HCT116 (cell line): ENCODE results near the gene CPNE5. TPM values are rescaled to one million over a fixed set of nuclear protein-coding genes. Genes with fewer than 3 reads are reported as not detected.

Source experiments
- ATAC-seq: fragments of 200-7000 bp; cut with Tn5 transposase; 2 replicates; pipeline ENCODE4 v1.9.1; 2020; ENCODE audit warnings: mild to moderate bottlenecking, moderate library complexity
- BruUV-seq: library from RNA; stranded (reverse); fragments of 400-500 nt; replicated peaks from 2 replicates; lab custom pipeline; 2021; lab: Mats Ljungman, UMichigan
- CTCF ChIA-PET: fragments of 300-600 bp; sonication (Branson Sonifier 250); formaldehyde crosslinking; loops from one replicate; lab custom pipeline; 2021; ENCODE audit warnings: antibody characterized with exemption; lab: Charles Lee
- POLR2A ChIA-PET: fragments of 300-600, 350-600 bp; sonication (Branson Sonifier 250); formaldehyde crosslinking; loops from one replicate; lab custom pipeline; 2021; ENCODE audit warnings: antibody characterized with exemption; lab: Charles Lee
- RAD21 ChIA-PET, 2 experiments: fragments of 300-600 bp; sonication (Branson Sonifier 250); formaldehyde crosslinking; loops; one replicate each; lab custom pipeline; 2023; ENCODE audit warnings: low total read pairs in 2 of 2; ENCODE audit not compliant: uncharacterized antibody in 2 of 2, unreplicated experiment in 2 of 2, low non-redundant PET in 1 of 2; lab: Charles Lee
- DNase-seq: peaks from one replicate; pipeline ENCODE4 v3.0.0-alpha.2; 2010; ENCODE audit warnings: low read depth, low spot score
- H2AFZ ChIP-seq: fragments of 200-600 bp; shearing (Covaris generic), sonication (generic); 2 replicates; pipeline ENCODE4 v1.6.1; 2017; ENCODE audit warnings: low read depth, mixed run types, mixed read lengths, antibody characterized with exemption, low read length; ENCODE audit not compliant: poor library complexity, severe bottlenecking
- H3K27ac ChIP-seq: 2 replicates; pipeline ENCODE4 v1.5.1; 2012; ENCODE audit warnings: low read depth, low read length
- H3K27me3 ChIP-seq: fragments of 200-600 bp; sonication (generic); 2 replicates; pipeline ENCODE4 v1.6.1; 2016; ENCODE audit warnings: mixed run types, low read length, mixed read lengths; ENCODE audit not compliant: insufficient read depth
- H3K36me3 ChIP-seq, 2 experiments: fragments of 200-500 bp in 1 of 2; fragments of 200-600 bp in 1 of 2; sonication (Bioruptor generic) in 1 of 2; sonication (generic) in 1 of 2; 2 replicates each; pipeline versions ENCODE4 v1.5.1 to v1.6.1; 2014 to 2016; ENCODE audit warnings: low read length in 2 of 2, inconsistent platforms in 1 of 2, mixed read lengths in 1 of 2, mixed run types in 1 of 2; ENCODE audit not compliant: insufficient read depth in 2 of 2, control insufficient read depth in 1 of 2
- H3K4me1 ChIP-seq, 2 experiments: fragments of 200-600 bp in 1 of 2; sonication (generic) in 1 of 2; 2 replicates each; pipeline versions ENCODE4 v1.5.1 to v1.6.1; 2012 to 2017; ENCODE audit warnings: low read length in 2 of 2, inconsistent platforms in 1 of 2, mild to moderate bottlenecking in 1 of 2, mixed read lengths in 1 of 2, mixed run types in 1 of 2, moderate library complexity in 1 of 2; ENCODE audit not compliant: insufficient read depth in 2 of 2, control insufficient read depth in 1 of 2
- H3K4me2 ChIP-seq: fragments of 200-600 bp; sonication (generic); 2 replicates; pipeline ENCODE4 v1.6.1; 2017; ENCODE audit warnings: mixed run types, low read length, mixed read lengths
- H3K4me3 ChIP-seq, 2 experiments: fragments of 200-600 bp in 1 of 2; sonication (generic) in 1 of 2; replicated peaks in 1 of 2; 2 replicates each; pipeline ENCODE4 v1.5.1; 2011 to 2016; ENCODE audit warnings: low read length in 2 of 2, control low read depth in 1 of 2, low read depth in 1 of 2, mild to moderate bottlenecking in 1 of 2, mixed read lengths in 1 of 2, mixed run types in 1 of 2
- H3K79me2 ChIP-seq: fragments of 200-600 bp; sonication (generic); 2 replicates; pipeline ENCODE4 v1.6.1; 2017; ENCODE audit warnings: mild to moderate bottlenecking, mixed run types, low read length, moderate library complexity, mixed read lengths; ENCODE audit not compliant: insufficient read depth
- H3K9ac ChIP-seq: fragments of 200-600 bp; sonication (generic); 2 replicates; pipeline ENCODE4 v1.6.1; 2016; ENCODE audit warnings: low read length, mixed read lengths
- H3K9me2 ChIP-seq: fragments of 200-600 bp; sonication (generic), shearing (Covaris generic); 2 replicates; pipeline ENCODE4 v1.6.1; 2017; ENCODE audit warnings: mixed run types, mild to moderate bottlenecking, moderate library complexity; ENCODE audit not compliant: insufficient read depth
- H3K9me3 ChIP-seq, 2 experiments: fragments of 200-500 bp in 1 of 2; fragments of 200-600 bp in 1 of 2; sonication (Bioruptor generic) in 1 of 2; sonication (generic) in 1 of 2; 2 replicates each; pipeline ENCODE4 v1.6.1; 2014 to 2017; ENCODE audit warnings: low read length in 2 of 2, mixed read lengths in 2 of 2, inconsistent platforms in 1 of 2, low read depth in 1 of 2, mild to moderate bottlenecking in 1 of 2, mixed run types in 1 of 2, moderate library complexity in 1 of 2; ENCODE audit not compliant: control insufficient read depth in 1 of 2, insufficient read depth in 1 of 2
- H4K20me1 ChIP-seq: fragments of 200-600 bp; sonication (generic), shearing (Covaris generic); 2 replicates; pipeline ENCODE4 v1.6.1; 2017; ENCODE audit warnings: mixed run types, mild to moderate bottlenecking, moderate library complexity; ENCODE audit not compliant: insufficient read depth
- CBX3 ChIP-seq: IDR thresholded peaks from 2 replicates; pipeline ENCODE4 v1.6.1; 2012; ENCODE audit warnings: low read depth
- CTCF ChIP-seq, 3 experiments: fragments of 200-600 bp in 1 of 3; sonication (generic) in 1 of 3; IDR thresholded peaks in 2 of 3; conservative IDR thresholded peaks in 1 of 3; 2 replicates each; pipeline ENCODE4 v1.5.1; 2012 to 2017; ENCODE audit warnings: low read depth in 2 of 3, low read length in 2 of 3, antibody characterized with exemption in 1 of 3, borderline replicate concordance in 1 of 3, control low read depth in 1 of 3, mild to moderate bottlenecking in 1 of 3, mixed read lengths in 1 of 3, mixed run types in 1 of 3, moderate library complexity in 1 of 3; ENCODE audit not compliant: insufficient read depth in 1 of 3
- ELF1 ChIP-seq: IDR thresholded peaks from 2 replicates; pipeline ENCODE4 v1.6.1; 2012; ENCODE audit warnings: low read depth, borderline replicate concordance
- JUND ChIP-seq: IDR thresholded peaks from 2 replicates; pipeline ENCODE4 v1.6.1; 2012
- POLR2A ChIP-seq: IDR thresholded peaks from 2 replicates; pipeline ENCODE4 v1.7.0; 2011; ENCODE audit warnings: borderline replicate concordance; ENCODE audit not compliant: insufficient read depth, insufficient read length; ENCODE audit errors: extremely low read depth
- RAD21 ChIP-seq: IDR thresholded peaks from 2 replicates; pipeline ENCODE4 v1.6.1; 2012; ENCODE audit warnings: low read depth, mild to moderate bottlenecking
- SIN3A ChIP-seq: IDR thresholded peaks from 2 replicates; pipeline ENCODE4 v1.6.1; 2012; ENCODE audit warnings: low read depth
- ZNF274 ChIP-seq: fragments of 200-500 bp; sonication (Bioruptor generic); IDR thresholded peaks from 2 replicates; pipeline ENCODE4 v1.6.1; 2014; ENCODE audit warnings: mild to moderate bottlenecking, low read depth, low read length, inconsistent platforms
- intact Hi-C: fragments of 100-400 bp; cut with micrococcal nuclease; formaldehyde crosslinking; loops from 2 replicates; pipeline ENCODE4 v1.10.0; 2022
- total RNA-seq: library from RNA; stranded (reverse); gene quantifications from one replicate; pipeline ENCODE4 v1.2.1, GENCODE V29; 2021; ENCODE audit not compliant: unreplicated experiment
- TF ChIP-seq, protein P1 (sequence below): IDR thresholded peaks from 2 replicates; pipeline ENCODE4 v1.6.1; 2012; ENCODE audit warnings: low read depth

Gene CPNE5
- total RNA-seq, 1 experiment from 2014 or later: not detected

DNA sequence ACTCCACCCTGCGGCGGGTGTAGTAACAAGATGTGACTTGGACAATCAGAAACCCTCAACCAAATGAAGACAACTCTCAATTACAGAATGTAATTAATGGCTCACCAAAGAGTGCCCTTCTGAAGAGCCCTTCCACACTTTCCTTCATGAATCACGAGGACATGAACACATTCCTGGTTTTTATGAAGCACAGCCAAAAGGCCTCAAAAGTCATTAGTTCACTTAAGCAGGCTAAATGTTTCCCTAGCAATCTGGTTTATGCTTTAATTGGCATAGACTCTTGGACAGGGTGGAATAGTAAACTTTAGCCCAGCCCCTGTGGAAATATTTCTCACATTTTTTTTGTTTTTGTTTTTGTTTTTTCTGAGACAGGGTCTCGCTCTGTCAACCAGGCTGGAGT, 20.5 kb downstream of the CPNE5 start:
- intact Hi-C loops: no loop called here
- no peaks in the 10 kb centered on the region for H3K79me2 ChIP-seq
- peaks cover 4 to 8% of the 10 kb centered on the region in 2 experiments; a peak in 3 of 4 replicates for H3K4me1 ChIP-seq
- no peaks in the 10 kb centered on the region for H4K20me1 ChIP-seq
- H3K27me3 ChIP-seq: no peaks in the 10 kb centered on the region
- no peak overlapping the region for H3K27ac ChIP-seq
- ATAC-seq (no peak), DNase-seq (no peak)
- H2AFZ ChIP-seq: no peak overlapping the region
- H3K9me3 ChIP-seq: no peaks in the 10 kb centered on the region
- ChIA-PET CTCF (no interaction called here), RAD21 (no interaction called here), POLR2A (no interaction called here)
- no peak for TF ChIP-seq POLR2A
- no peak for TF ChIP-seq RAD21
- TF ChIP-seq CTCF (IDR thresholded peaks at IDR 0.05 in 2 of 3, conservative IDR thresholded peaks at IDR 0.05 in 1 of 3; ENCODE audit: borderline replicate concordance in 1 of 3, insufficient read depth in 1 of 3, low read depth in 2 of 3, low read length in 2 of 3): no peak
- TF ChIP-seq JUND: no peak
- no peak for TF ChIP-seq ZNF274
- TF ChIP-seq ELF1: no peak
- no peak for TF ChIP-seq SIN3A
- no peak for TF ChIP-seq CBX3
- TF ChIP-seq, protein P1, sequence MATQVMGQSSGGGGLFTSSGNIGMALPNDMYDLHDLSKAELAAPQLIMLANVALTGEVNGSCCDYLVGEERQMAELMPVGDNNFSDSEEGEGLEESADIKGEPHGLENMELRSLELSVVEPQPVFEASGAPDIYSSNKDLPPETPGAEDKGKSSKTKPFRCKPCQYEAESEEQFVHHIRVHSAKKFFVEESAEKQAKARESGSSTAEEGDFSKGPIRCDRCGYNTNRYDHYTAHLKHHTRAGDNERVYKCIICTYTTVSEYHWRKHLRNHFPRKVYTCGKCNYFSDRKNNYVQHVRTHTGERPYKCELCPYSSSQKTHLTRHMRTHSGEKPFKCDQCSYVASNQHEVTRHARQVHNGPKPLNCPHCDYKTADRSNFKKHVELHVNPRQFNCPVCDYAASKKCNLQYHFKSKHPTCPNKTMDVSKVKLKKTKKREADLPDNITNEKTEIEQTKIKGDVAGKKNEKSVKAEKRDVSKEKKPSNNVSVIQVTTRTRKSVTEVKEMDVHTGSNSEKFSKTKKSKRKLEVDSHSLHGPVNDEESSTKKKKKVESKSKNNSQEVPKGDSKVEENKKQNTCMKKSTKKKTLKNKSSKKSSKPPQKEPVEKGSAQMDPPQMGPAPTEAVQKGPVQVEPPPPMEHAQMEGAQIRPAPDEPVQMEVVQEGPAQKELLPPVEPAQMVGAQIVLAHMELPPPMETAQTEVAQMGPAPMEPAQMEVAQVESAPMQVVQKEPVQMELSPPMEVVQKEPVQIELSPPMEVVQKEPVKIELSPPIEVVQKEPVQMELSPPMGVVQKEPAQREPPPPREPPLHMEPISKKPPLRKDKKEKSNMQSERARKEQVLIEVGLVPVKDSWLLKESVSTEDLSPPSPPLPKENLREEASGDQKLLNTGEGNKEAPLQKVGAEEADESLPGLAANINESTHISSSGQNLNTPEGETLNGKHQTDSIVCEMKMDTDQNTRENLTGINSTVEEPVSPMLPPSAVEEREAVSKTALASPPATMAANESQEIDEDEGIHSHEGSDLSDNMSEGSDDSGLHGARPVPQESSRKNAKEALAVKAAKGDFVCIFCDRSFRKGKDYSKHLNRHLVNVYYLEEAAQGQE: no peak
- no peak overlapping the region for H3K9ac ChIP-seq
- BruUV-seq: no TSS peak
- H3K4me3 ChIP-seq: no peak overlapping the region
- no peaks in the 10 kb centered on the region for H3K36me3 ChIP-seq
- no peaks in the 10 kb centered on the region for H3K9me2 ChIP-seq
- H3K4me2 ChIP-seq: no peak overlapping the region
